OCI-LY7 (cell line): Measurements from ENCODE around the gene ARMC12.

Experiments used
- CTCF ChIP-seq: fragments of 200-600 bp; sonication (generic); conservative IDR thresholded peaks from 2 replicates; pipeline ENCODE4 v1.5.1; 2014; ENCODE audit warnings: mild to moderate bottlenecking, antibody characterized with exemption, low read length, moderate library complexity, mixed read lengths
- EZH2phosphoT487 ChIP-seq: fragments of 200-600 bp; sonication (generic); IDR thresholded peaks from 2 replicates; pipeline ENCODE4 v1.6.1; 2018; ENCODE audit warnings: low read depth, borderline replicate concordance, mild to moderate bottlenecking, mixed run types, antibody characterized with exemption, low read length, moderate library complexity, mixed read lengths

- TF ChIP-seq EZH2phosphoT487, result no peak
- no peak for TF ChIP-seq CTCF
Observed at GRCh38 chr6:35723587-35723986, 13.2 kb upstream of the ARMC12 start.
